ENCODE measurements around the gene NYAP1. TPM values are rescaled to one million over a fixed set of nuclear protein-coding genes. Genes with fewer than 3 reads are reported as not detected.
"Not testable (repeated sequence)": the region's sequence is repeated elsewhere in the genome, so short reads cannot be mapped to it uniquely, and the experiment has no call there.

NYAP1 gene
- total and polyA plus RNA-seq, 7 experiments from 2014 or later, result 0.11 to 0.64 (median 0.44) TPM; not detected in 2

DNA sequence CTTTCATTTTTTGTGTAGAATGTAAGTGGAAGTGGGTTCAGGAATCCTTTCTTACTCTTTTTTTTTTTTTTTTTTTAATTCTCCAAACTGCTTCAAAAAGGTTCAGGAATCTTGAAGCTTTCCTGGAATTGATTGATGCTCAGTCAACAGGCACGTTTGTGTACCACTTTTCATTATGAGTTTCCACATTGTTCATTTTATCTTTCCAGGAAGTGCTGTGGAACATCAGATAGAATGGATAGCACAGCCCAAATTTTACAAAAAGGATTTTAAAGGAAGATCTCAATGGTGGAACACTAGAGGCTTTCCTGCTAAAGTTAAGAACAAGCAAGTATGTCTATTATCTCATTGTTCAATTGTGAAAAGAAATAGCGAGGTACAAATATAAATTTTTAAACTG, 45.6 kb upstream of the NYAP1 start:
- Histone ChIP-seq H3K4me3 (ENCODE audit: low read length) (no peak overlapping the region), H3K9me3 (ENCODE audit: control insufficient read depth in 2 of 3, low read length in 3 of 3) (no peaks in the 10 kb centered on the region), H3K27ac (ENCODE audit: low read depth, low read length) (no peak overlapping the region), H3K27me3 (ENCODE audit: control insufficient read depth in 2 of 2, insufficient read depth in 2 of 2, low read length in 2 of 2) (no peaks in the 10 kb centered on the region), H3K36me3 (ENCODE audit: control insufficient read depth in 2 of 3, insufficient read depth in 3 of 3, low read length in 3 of 3) (peaks cover 0 to 22% (median 3%) of the 10 kb centered on the region in 3 experiments), H3K4me1 (ENCODE audit: control insufficient read depth in 2 of 2, insufficient read depth in 2 of 2, low read length in 2 of 2) (peaks cover 10 to 20% of the 10 kb centered on the region in 2 donors)
- ChIA-PET CTCF (no interaction called here), POLR2A (interaction anchor here (0.6 to 5.5 kb wide), 5 partner anchors 9 to 712 kb away, joined by 3 to 71 read pairs (median 32); partner anchors contain the start of genes FBXO24, LRCH4, MEPCE and ZCWPW1)
- peaks cover 0 to 2% (median 0%) of the 10 kb centered on the region in 11 donors for H3K9me3 Mint-ChIP-seq
- H3K4me3 Mint-ChIP-seq, result peak overlapping the region in 3 of 10 donors; percentile 21 to 40 (median 27)
- peaks cover 0 to 23% (median 6%) of the 10 kb centered on the region in 5 donors for H3K36me3 Mint-ChIP-seq
- H3K27me3 Mint-ChIP-seq, result peaks cover 0 to 4% (median 0%) of the 10 kb centered on the region in 5 donors
- no peak for DNase-seq
- H3K4me1 Mint-ChIP-seq, result peaks cover 17 to 36% (median 23%) of the 10 kb centered on the region in 7 donors
- intact Hi-C loops (cut with micrococcal nuclease), result loop anchor here in 1 of 2 donors (10.0 kb wide), 1 partner anchor 887 kb away; the partner anchor contains the start of gene IFT22
- ATAC-seq, result no peak
- peak overlapping the region in 4 of 9 donors; percentile 32 to 70 (median 63) for H3K27ac Mint-ChIP-seq

DNA sequence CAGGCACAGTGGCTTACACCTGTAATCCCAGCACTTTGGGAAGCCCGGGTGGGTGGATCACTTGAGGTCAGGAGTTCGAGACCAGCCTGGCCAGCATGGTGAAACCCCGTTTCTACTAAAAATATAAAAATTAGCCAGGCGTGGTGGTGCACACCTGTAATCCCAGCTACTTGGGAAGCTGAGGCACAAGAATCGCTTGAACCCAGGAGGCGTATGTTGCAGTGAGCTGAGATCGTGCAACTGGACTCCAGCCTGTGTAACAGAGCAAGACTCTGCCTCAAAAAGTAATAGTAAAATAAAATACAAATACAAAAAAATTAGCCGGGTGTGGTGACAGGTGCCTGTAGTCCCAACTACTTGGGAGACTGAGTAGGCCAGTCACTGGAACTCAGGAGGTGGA, 45.0 kb upstream of the NYAP1 start:
- H3K9me3 ChIP-seq (ENCODE audit: control insufficient read depth in 2 of 3, low read length in 3 of 3); H3K27me3 Mint-ChIP-seq; CTCF ChIA-PET; H3K4me3 Mint-ChIP-seq; H3K4me3 ChIP-seq (ENCODE audit: low read length); DNase-seq; ATAC-seq; H3K9me3 Mint-ChIP-seq; H3K27me3 ChIP-seq (ENCODE audit: control insufficient read depth in 2 of 2, insufficient read depth in 2 of 2, low read length in 2 of 2); H3K27ac ChIP-seq (ENCODE audit: low read depth, low read length): not testable (repeated sequence)
- peaks cover 10 to 18% of the 10 kb centered on the region in 2 donors for H3K4me1 ChIP-seq (ENCODE audit: control insufficient read depth in 2 of 2, insufficient read depth in 2 of 2, low read length in 2 of 2)
- POLR2A ChIA-PET, result interaction anchor here (0.6 to 5.5 kb wide), 4 partner anchors 9 to 147 kb away, joined by 6 to 71 read pairs (median 45); partner anchors contain the start of genes FBXO24, LRCH4, MEPCE and ZCWPW1
- H3K27ac Mint-ChIP-seq, result peak overlapping the region in 1 of 9 donors; percentile 69
- peaks cover 0 to 21% (median 6%) of the 10 kb centered on the region in 5 donors for H3K36me3 Mint-ChIP-seq
- H3K36me3 ChIP-seq (ENCODE audit: control insufficient read depth in 2 of 3, insufficient read depth in 3 of 3, low read length in 3 of 3), result peaks cover 0 to 16% (median 3%) of the 10 kb centered on the region in 3 experiments
- intact Hi-C loops (cut with micrococcal nuclease), result loop anchor here in 1 of 2 donors (10.0 kb wide), 1 partner anchor 886 kb away; the partner anchor contains the start of gene IFT22
- H3K4me1 Mint-ChIP-seq, result peaks cover 14 to 33% (median 21%) of the 10 kb centered on the region in 7 donors

DNA sequence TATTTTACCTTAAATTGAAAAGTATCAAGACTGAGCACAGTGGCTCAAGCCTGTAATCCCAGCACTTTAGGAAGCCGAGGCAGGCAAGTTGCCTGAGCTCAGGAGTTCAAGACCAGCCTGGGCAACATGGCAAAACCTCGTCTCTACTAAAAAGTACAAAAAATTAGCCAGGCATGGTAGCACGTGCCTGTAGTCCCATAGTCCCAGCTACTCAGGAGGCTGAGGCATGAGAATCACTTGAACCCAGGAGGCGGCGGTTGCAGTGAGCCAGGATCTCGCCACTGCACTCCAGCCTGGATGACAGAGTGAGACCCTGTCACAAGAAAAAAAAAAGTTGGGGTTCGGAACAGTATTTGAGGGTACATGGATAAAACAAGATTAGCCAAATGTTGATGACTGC, 44.5 kb upstream of the NYAP1 start:
- ATAC-seq; H3K27me3 Mint-ChIP-seq; H3K27me3 ChIP-seq (ENCODE audit: control insufficient read depth in 2 of 2, insufficient read depth in 2 of 2, low read length in 2 of 2); H3K4me3 Mint-ChIP-seq; DNase-seq; H3K9me3 ChIP-seq (ENCODE audit: control insufficient read depth in 2 of 3, low read length in 3 of 3); H3K27ac ChIP-seq (ENCODE audit: low read depth, low read length); H3K9me3 Mint-ChIP-seq; H3K4me3 ChIP-seq (ENCODE audit: low read length): not testable (repeated sequence)
- intact Hi-C loops (cut with micrococcal nuclease), result loop anchor here in 1 of 2 donors (10.0 kb wide), 1 partner anchor 886 kb away; the partner anchor contains the start of gene IFT22
- peaks cover 10 to 29% (median 17%) of the 10 kb centered on the region in 7 donors for H3K4me1 Mint-ChIP-seq
- H3K27ac Mint-ChIP-seq, result peak overlapping the region in 1 of 9 donors; percentile 76
- peaks cover 0 to 11% (median 0%) of the 10 kb centered on the region in 3 experiments for H3K36me3 ChIP-seq (ENCODE audit: control insufficient read depth in 2 of 3, insufficient read depth in 3 of 3, low read length in 3 of 3)
- H3K4me1 ChIP-seq (ENCODE audit: control insufficient read depth in 2 of 2, insufficient read depth in 2 of 2, low read length in 2 of 2), result peaks cover 10 to 14% of the 10 kb centered on the region in 2 donors
- CTCF ChIA-PET, result interaction anchor here (0.9 kb wide), 1 partner anchor 250 kb away, joined by 3 read pairs; no protein-coding TSS in a partner anchor
- H3K36me3 Mint-ChIP-seq, result peaks cover 0 to 16% (median 6%) of the 10 kb centered on the region in 5 donors
- POLR2A ChIA-PET, result interaction anchor here (0.7 to 4.1 kb wide), 3 partner anchors 10 to 146 kb away, joined by 3 to 58 read pairs (median 32); partner anchors contain the start of genes FBXO24, LRCH4, MEPCE and ZCWPW1

DNA sequence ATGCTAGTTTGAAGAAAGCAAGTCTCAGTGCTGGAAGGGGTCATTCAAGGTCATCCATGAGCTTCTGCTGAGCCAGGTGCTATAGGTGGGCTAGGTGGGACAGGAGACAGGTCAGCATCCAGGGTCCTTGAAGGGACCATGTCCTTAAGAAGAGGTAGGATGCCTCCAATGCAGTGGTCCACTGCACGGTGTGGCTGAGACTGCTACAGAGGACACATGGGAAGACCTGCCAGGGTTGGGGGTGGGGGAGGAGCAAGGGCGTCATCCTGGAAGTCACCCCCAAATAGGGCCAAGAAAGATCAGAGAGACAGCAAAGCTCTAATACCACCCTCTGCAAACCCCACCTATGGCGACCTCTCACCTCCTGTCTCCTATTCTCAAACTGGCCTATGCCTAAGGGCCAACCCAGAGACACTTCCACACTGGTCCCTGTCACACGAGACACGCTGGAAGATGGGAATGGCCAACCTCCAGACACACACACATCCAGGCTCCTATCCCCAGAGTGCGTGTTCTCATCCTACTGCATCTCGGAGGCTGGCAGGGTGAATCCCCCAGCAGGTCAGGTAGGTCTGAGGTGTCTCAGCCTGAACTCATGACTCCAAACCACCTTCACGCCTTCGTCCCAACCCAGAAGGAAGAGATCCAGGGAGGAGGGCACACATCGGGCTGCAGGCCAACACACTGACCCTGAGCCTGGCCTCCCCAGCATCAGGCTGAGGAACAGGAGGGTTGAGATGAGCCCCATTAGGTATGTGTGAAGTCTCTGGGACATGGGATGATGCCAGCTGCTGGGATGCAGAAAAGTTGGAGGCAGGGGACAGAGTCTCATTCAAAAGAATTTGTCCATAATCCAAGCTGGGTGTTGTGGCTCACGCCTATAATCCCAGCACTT, 41.8 kb upstream of the NYAP1 start:
- H3K27ac Mint-ChIP-seq, result peak overlapping the region in 2 of 9 donors; percentile 31 to 48
- H3K4me3 Mint-ChIP-seq, result no peak overlapping the region
- ChIA-PET CTCF (interaction anchor here (0.6 kb wide), 1 partner anchor 23 kb away, joined by 3 read pairs; no protein-coding TSS in a partner anchor), POLR2A (interaction anchor here (0.6 to 1.2 kb wide), 3 partner anchors 10 to 314 kb away, joined by 3 to 4 read pairs (median 3); no protein-coding TSS in a partner anchor)
- Histone ChIP-seq H3K36me3 (ENCODE audit: control insufficient read depth in 2 of 3, insufficient read depth in 3 of 3, low read length in 3 of 3) (no peaks in the 10 kb centered on the region), H3K4me1 (ENCODE audit: control insufficient read depth in 2 of 2, insufficient read depth in 2 of 2, low read length in 2 of 2) (peaks cover 0 to 13% of the 10 kb centered on the region in 2 donors), H3K4me3 (ENCODE audit: low read length) (no peak overlapping the region), H3K9me3 (ENCODE audit: control insufficient read depth in 2 of 3, low read length in 3 of 3) (no peaks in the 10 kb centered on the region), H3K27ac (ENCODE audit: low read depth, low read length) (no peak overlapping the region), H3K27me3 (ENCODE audit: control insufficient read depth in 2 of 2, insufficient read depth in 2 of 2, low read length in 2 of 2) (no peaks in the 10 kb centered on the region)
- H3K36me3 Mint-ChIP-seq, result peaks cover 0 to 3% (median 0%) of the 10 kb centered on the region in 5 donors
- intact Hi-C loops (cut with micrococcal nuclease), result no loop called here
- no peaks in the 10 kb centered on the region for H3K9me3 Mint-ChIP-seq
- DNase-seq, result no peak
- H3K27me3 Mint-ChIP-seq, result no peaks in the 10 kb centered on the region
- ATAC-seq, result no peak
- peaks cover 0 to 35% (median 13%) of the 10 kb centered on the region in 7 donors for H3K4me1 Mint-ChIP-seq

DNA sequence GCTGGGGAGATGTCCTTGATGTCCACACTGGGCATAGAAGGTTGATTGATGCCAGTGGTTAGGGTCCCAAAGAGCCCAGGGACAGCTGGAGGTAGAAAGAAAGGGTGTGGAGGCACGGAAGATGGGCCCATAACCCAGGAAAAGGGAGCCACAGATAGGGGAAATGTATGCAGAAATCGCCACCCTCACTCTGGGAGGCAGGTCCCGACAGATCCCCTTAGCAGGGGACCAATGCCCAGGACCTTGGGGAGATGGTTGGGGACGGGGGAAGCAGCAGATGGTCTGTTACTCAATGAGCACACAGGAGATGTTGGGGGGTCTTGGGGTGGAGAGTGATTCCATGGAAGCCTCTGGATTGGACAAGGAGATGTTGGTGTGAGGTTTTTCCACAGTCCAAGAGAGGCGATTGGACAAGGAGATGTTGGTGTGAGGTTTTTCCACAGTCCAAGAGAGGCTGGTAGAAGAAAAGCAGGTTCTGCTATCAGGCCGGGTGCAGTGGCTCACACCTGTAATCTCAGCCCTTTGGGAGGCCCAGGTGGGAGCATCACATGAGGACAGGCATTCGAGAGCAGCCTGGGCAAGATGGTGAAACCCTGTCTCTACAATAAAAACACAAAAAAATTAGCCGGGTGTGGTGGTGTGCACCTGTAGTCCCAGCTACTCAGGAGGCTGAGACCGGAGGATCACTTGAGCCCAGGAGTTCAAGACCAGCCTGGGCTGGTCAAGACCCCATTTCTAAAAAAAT, 40.5 kb upstream of the NYAP1 start:
- no peaks in the 10 kb centered on the region for H3K27me3 ChIP-seq (ENCODE audit: control insufficient read depth in 2 of 2, insufficient read depth in 2 of 2, low read length in 2 of 2)
- Mint-ChIP-seq H3K9me3 (no peaks in the 10 kb centered on the region), H3K4me3 (no peak overlapping the region), H3K27me3 (no peaks in the 10 kb centered on the region), H3K27ac (peak overlapping the region in 4 of 9 donors; percentile 32 to 77 (median 60)), H3K36me3 (peaks cover 0 to 3% (median 0%) of the 10 kb centered on the region in 5 donors), H3K4me1 (peaks cover 0 to 35% (median 13%) of the 10 kb centered on the region in 7 donors)
- H3K36me3 ChIP-seq (ENCODE audit: control insufficient read depth in 2 of 3, insufficient read depth in 3 of 3, low read length in 3 of 3), result no peaks in the 10 kb centered on the region
- H3K4me1 ChIP-seq (ENCODE audit: control insufficient read depth in 2 of 2, insufficient read depth in 2 of 2, low read length in 2 of 2), result peaks cover 0 to 13% of the 10 kb centered on the region in 2 donors
- ATAC-seq, result no peak
- H3K27ac ChIP-seq (ENCODE audit: low read depth, low read length), result no peak overlapping the region
- H3K4me3 ChIP-seq (ENCODE audit: low read length), result no peak overlapping the region
- intact Hi-C loops (cut with micrococcal nuclease), result no loop called here
- H3K9me3 ChIP-seq (ENCODE audit: control insufficient read depth in 2 of 3, low read length in 3 of 3), result no peaks in the 10 kb centered on the region
- no peak for DNase-seq
- ChIA-PET POLR2A (interaction anchor here (0.6 to 4.9 kb wide), 4 partner anchors 8 to 1961 kb away, joined by 3 to 41 read pairs (median 18); partner anchors contain the start of genes MEPCE, PPP1R35 and ZCWPW1), CTCF (interaction anchor here (0.6 kb wide), 1 partner anchor 849 kb away, joined by 4 read pairs; no protein-coding TSS in a partner anchor)

All from naive thymus-derived CD4-positive, alpha-beta T cell (primary cell).